DMS 273 (cell line): ENCODE data around the gene ITGB2.
"Not testable (repeated sequence)": the region's sequence is repeated elsewhere in the genome, so short reads cannot be mapped to it uniquely, and the experiment has no call there.

Experiments
- DNase-seq: peaks from one replicate; lab custom pipeline; 2025; ENCODE audit not compliant: unreplicated experiment; lab: John Stamatoyannopoulos, UW

Gene ITGB2

GRCh38 chr21:44927587-44928461, 7.1 kb upstream of the ITGB2 start:
- no peak for DNase-seq

GRCh38 chr21:44927259-44927586, 6.5 kb upstream of the ITGB2 start:
- no peak for DNase-seq

- no peak for DNase-seq
Measured at GRCh38 chr21:44926331-44927101, 5.8 kb upstream of the ITGB2 start.

- DNase-seq, result no peak
Measured at GRCh38 chr21:44925378-44925755, 4.7 kb upstream of the ITGB2 start.

GRCh38 chr21:44924606-44925377, 4.1 kb upstream of the ITGB2 start:
- DNase-seq, result no peak

GRCh38 chr21:44923480-44924084, 2.9 kb upstream of the ITGB2 start:
- DNase-seq, result no peak

GRCh38 chr21:44921928-44922327, 1.2 kb upstream of the ITGB2 start:
- no peak for DNase-seq

GRCh38 chr21:44919913-44920693, 596 bp downstream of the ITGB2 start:
- DNase-seq, result no peak

GRCh38 chr21:44919111-44919912, 1.4 kb downstream of the ITGB2 start:
- no peak for DNase-seq

- no peak for DNase-seq
Measured at GRCh38 chr21:44918581-44919033, 2.1 kb downstream of the ITGB2 start.

- DNase-seq, result no peak
Measured at GRCh38 chr21:44918107-44918470, 2.6 kb downstream of the ITGB2 start.

GRCh38 chr21:44917446-44918106, 3.1 kb downstream of the ITGB2 start:
- DNase-seq, result no peak

- DNase-seq, result no peak
Measured at GRCh38 chr21:44916965-44917364, 3.7 kb downstream of the ITGB2 start.

- DNase-seq, result no peak
Measured at GRCh38 chr21:44914176-44914874, 6.4 kb downstream of the ITGB2 start.

GRCh38 chr21:44913425-44914175, 7.1 kb downstream of the ITGB2 start:
- no peak for DNase-seq

GRCh38 chr21:44912506-44913412, 7.9 kb downstream of the ITGB2 start:
- not testable (repeated sequence) for DNase-seq

GRCh38 chr21:44912158-44912473, 8.6 kb downstream of the ITGB2 start:
- no peak for DNase-seq
